SK-MEL-5 (cell line): ENCODE measurements around the gene RNF214. TPM values are rescaled to one million over a fixed set of nuclear protein-coding genes. Genes with fewer than 3 reads are reported as not detected.

Source experiments
- DNase-seq: peaks from one replicate; pipeline ENCODE4 v3.0.0-alpha.2; 2016; ENCODE audit warnings: low read depth, low spot score
- in situ Hi-C: cut with HindIII; loops from 2 replicates; pipeline ENCODE4 v1.10.0; 2016; ENCODE audit warnings: low sequenced_read_pairs, high pct_unique_total_duplicates, low pct_unique_long_range_greater_than_20kb
- total RNA-seq: library from RNA; depleted of rRNA; stranded (reverse); fragments of >200 nt; shearing (Covaris generic); gene quantifications from 2 replicates; pipeline ENCODE4 v1.2.3, GENCODE V29; 2014

Gene RNF214
- total RNA-seq, 1 experiment from 2014 or later: 4.8 TPM

GRCh38 chr11:117290809-117291396, 58.4 kb downstream of the RNF214 start, which contains the start of gene BACE1-AS:
Gene BACE1-AS (plus strand): TSS chr11:117291346.
- no peak for DNase-seq
- in situ Hi-C loops: no loop called here

DNA sequence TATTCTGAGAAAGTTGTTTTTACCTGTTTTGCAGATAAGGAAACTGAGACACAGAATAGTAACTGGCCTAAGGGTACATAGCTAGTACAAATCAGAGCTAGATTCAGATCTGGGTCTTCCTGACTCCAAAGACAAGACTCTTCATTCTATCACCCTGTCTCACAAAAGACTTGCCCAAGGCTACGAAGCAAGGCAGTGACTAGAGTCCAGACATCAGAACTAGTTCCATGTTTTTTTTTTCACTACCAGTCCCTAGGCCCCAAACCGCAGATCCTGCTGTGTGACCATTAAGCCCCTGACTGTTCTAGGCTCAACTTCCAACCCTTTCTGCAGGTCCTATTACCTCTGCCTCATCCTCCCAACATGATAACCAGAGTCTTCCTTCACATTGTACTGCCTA, 60.1 kb downstream of the RNF214 start:
- DNase-seq: no peak
- in situ Hi-C loops: no loop called here

GRCh38 chr11:117295438-117296137, 63.1 kb downstream of the RNF214 start:
- DNase-seq: peak; percentile 49
- in situ Hi-C loops: no loop called here

GRCh38 chr11:117296881-117297280, 64.4 kb downstream of the RNF214 start:
- no peak for DNase-seq
- in situ Hi-C loops: no loop called here

GRCh38 chr11:117298195-117298594, 65.7 kb downstream of the RNF214 start:
- no peak for DNase-seq
- in situ Hi-C loops: no loop called here

DNA sequence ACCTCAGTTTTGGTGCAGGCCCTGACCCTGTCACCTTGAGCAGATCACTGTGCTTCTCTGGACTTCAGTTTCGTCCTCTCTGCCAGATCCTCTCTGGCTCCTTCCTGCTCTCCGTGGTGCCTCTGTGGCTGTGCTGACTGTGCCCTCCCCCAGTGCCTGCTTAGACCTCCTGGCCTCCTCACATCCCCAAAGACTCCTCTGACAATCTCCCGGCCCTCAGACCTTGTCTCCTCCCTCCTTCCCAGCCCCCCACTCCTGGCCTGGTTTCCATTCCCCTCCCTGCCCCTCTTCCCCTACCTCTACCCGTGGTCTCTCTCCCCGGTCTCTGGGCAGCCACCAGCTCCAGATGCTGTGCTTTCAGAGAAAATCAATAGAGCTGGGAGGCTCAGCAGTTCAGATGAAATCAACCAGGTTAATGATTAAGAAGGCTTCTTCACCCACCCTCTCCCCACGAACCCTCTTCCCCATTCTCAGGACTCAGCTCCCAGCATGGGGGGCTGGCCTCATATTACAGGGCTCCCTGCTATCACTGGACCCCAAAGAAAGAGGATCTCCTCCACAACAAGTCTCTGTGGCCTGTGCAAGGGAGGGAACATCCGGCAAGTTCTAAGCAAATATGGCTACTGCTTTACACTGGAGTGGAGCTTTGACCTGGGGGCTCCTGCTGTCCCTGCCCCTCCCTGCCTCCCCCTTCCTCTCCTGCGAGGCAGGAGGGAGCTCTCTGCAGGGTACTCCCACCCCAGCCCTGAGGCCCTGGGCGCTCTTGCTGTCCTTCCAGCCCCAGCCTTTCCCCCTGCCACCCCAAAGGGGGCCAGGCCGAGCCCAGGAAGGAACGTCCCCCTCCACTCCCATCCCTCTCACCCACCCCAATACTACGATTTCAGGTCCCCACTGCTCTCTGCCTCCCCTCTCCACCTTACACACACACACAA, 67.1 kb downstream of the RNF214 start:
- DNase-seq: no peak
- in situ Hi-C loops: no loop called here

DNA sequence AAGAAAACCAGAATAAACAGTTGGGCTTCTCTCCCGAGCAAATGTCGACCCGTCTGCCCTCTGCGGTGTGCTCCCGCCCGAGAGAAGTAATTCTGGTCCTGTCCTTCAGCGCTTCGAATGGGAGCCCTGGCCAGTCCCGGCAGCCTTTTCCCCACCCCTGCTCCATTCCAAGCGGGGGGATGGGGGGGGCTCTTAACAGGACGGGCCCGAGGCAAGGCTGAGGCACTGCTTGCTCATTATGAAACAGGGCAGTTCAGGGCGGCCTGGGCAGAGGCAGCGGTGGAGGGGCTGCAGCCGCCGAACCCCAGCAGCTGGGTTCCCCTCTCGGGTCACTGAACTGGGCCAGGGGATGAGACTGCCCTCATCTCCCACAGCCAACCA, 67.8 kb downstream of the RNF214 start:
- in situ Hi-C loops: no loop called here
- no peak for DNase-seq

DNA sequence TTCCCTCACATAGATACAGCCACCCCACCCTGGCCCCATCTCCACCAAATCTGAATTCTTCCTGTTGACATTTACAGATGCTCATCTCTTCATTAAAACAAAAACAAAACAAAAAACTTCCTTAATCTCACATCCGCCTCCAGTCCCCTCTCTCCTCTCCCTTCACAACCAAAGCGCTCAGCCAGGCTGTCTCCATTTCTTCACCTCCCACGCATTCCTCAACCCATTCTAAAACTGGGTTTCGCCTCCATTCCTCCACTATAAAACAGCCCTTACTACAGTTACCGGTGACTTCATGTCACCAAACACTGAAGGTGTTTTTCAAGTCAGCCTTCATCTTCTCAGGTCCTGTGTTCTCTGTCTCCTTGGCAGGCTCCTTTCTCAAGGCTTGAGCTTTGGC, 68.3 kb downstream of the RNF214 start:
- no peak for DNase-seq
- in situ Hi-C loops: no loop called here

DNA sequence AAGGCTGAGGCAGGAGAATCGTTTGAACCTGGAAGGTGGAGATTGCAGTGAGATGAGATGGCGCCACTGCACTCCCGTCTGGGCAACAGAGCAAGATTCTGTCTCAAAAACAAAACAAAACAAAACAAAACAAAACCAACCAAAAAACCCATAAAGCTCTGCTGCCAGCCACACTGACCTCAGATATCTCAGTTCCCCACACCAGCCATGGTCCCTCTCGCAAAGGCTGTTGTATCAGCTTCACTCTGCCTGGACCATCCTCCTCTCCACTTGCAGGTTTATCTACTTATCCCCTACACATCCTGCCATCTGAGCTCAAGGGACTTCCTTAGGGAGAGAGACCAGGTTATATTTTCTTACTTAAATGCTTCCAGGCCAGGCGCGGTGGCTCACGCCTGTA, 69.8 kb downstream of the RNF214 start:
- in situ Hi-C loops: no loop called here
- DNase-seq: no peak

GRCh38 chr11:117303101-117303500, 70.6 kb downstream of the RNF214 start:
- in situ Hi-C loops: no loop called here
- DNase-seq: no peak

GRCh38 chr11:117303646-117304315, 71.3 kb downstream of the RNF214 start:
- DNase-seq: no peak
- in situ Hi-C loops: no loop called here

DNA sequence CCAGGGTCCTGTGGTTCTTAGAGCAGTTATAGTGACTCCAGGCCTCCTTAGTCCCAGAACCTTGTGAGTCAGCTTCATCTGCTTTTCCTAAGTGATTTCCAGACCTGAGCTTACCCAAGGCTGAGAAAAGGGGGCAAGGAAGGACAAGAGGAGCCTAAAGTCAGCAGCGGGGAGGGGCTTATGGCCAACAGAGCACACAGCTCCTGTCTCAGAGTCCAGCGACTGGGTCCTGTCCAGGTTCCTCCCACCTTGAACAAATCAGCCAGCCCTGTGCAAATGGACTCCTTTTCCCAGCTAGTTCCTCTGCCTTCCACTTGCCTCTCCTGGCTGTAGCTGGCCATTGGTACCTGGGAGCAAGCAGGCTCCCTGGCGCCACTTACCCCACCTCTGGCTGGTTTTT, 72.7 kb downstream of the RNF214 start:
- DNase-seq: no peak
- in situ Hi-C loops: no loop called here

- in situ Hi-C loops: no loop called here
- DNase-seq: no peak
Measured at GRCh38 chr11:117309310-117309709, 76.8 kb downstream of the RNF214 start.

DNA sequence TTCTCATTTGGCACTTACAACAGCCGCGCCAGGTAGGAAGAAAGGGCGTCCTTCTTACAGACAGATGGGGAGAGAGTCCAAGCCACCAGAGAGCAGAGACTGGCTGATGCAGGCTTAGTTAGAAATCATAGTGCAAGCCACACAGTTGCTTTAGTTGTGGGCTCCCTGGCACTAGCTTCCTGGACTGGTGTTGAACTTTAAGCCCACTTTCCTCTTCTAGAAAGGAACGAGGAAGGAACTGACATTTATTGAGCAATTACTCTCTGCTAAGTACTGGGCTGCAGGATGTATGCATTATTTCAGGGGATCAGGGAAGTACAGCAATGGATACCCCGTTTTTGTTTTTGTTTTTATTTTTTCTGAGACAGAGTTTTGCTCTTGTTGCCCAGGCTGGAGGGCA, 80.6 kb downstream of the RNF214 start:
- DNase-seq: no peak
- in situ Hi-C loops: no loop called here

DNA sequence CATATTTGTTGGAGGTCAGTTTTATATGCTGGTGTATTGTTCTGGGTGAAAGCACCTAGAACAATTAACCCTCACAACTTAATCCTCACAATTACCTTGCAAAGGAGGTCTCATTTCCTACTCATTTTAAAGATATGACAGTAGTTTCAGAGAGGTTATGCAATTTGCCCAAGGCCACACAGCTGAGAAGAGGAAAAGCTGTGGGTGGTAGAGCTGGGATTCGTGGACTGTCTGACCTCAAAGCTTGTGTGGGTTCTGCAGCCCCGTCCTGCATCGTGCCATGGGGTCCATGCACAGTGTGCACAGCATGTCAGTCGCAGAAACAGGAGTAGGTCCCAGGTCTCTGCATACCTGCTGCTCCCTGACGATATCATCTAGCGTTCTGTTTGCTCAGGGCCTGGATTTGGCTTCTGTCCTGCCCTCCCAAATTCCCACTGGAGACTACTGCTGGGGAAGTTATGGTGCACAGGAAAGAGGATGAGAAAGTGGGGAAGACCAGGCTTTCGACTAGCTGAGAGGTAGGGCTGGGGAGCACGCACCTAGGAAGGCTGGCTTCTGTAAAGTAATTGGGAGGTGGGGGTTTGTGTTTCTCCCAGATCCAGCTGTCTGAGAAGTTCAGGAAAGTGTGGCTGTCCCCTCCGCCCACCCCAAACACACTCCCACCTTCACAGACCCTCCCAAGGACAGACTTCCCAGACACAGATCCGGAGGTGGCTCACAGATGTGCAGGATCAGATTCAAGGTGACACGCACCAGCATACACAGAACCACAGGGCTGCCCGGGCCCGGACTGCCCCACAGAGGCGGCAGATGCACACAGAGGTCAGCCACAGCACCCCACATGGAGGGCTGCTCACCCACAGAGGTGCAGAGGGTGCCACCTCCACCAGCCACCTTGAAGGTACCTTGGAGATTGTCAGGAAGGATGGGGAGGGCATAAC, 81.6 kb downstream of the RNF214 start:
- in situ Hi-C loops: no loop called here
- DNase-seq: no peak

GRCh38 chr11:117314840-117315239, 82.4 kb downstream of the RNF214 start:
- in situ Hi-C loops: no loop called here
- no peak for DNase-seq
